HL-60 (cell line): ENCODE measurements around the gene USP31.

ENCODE experiments used
- CTCF ChIP-seq: IDR thresholded peaks from one replicate; pipeline ENCODE4 v1.5.1; 2011; ENCODE audit warnings: low read length, control low read depth, inconsistent platforms; ENCODE audit not compliant: insufficient read depth
- GABPA ChIP-seq: IDR thresholded peaks from 2 replicates; pipeline ENCODE4 v1.6.1; 2012; ENCODE audit warnings: low read depth
- POLR2AphosphoS5 ChIP-seq: IDR thresholded peaks from 2 replicates; pipeline ENCODE4 v1.6.1; 2012; ENCODE audit warnings: low read depth
- REST ChIP-seq: IDR thresholded peaks from 2 replicates; pipeline ENCODE4 v1.6.1; 2012; ENCODE audit warnings: low read depth; ENCODE audit not compliant: insufficient replicate concordance
- SPI1 ChIP-seq: IDR thresholded peaks from 2 replicates; pipeline ENCODE4 v1.6.1; 2012; ENCODE audit warnings: low read depth, mild to moderate bottlenecking, borderline replicate concordance

- TF ChIP-seq POLR2AphosphoS5: no peak
- TF ChIP-seq CTCF: no peak
- no peak for TF ChIP-seq SPI1
- peak; percentile 59 for TF ChIP-seq REST
- no peak for TF ChIP-seq GABPA
Measured at GRCh38 chr16:23014592-23014991, 134.7 kb downstream of the USP31 start.
